Measurements from ENCODE around the gene RELN.

DNA sequence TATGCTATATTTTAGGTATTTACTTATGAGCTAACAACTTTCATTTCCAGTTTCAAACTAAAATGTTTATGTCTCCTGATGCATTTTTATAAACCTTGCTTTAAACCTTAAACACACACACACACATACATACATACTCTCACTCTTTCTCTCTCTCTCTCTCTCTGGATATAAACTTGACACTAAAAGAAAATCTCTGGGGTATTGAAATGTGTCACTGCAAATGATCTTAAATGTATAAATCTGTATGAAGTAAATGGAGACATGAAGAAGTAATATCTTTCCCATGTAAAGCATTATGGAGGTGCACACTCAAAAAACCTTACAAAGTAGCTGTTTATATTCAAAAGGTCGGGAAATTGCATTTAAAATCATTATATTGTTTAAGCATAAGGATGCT is 37.0 kb downstream of the RELN start:
- TF ChIP-seq YY1 (IDR thresholded peaks at IDR 0.05; ENCODE audit: low read depth, low read length) (no peak), SMC3 (IDR thresholded peaks at IDR 0.05; ENCODE audit: borderline replicate concordance, low read length) (no peak), TAF1 (IDR thresholded peaks at IDR 0.05; ENCODE audit: borderline replicate concordance, low read depth, low read length) (no peak), TCF12 (IDR thresholded peaks at IDR 0.05; ENCODE audit: low read depth, low read length) (no peak)
- TF ChIP-seq, protein P1, sequence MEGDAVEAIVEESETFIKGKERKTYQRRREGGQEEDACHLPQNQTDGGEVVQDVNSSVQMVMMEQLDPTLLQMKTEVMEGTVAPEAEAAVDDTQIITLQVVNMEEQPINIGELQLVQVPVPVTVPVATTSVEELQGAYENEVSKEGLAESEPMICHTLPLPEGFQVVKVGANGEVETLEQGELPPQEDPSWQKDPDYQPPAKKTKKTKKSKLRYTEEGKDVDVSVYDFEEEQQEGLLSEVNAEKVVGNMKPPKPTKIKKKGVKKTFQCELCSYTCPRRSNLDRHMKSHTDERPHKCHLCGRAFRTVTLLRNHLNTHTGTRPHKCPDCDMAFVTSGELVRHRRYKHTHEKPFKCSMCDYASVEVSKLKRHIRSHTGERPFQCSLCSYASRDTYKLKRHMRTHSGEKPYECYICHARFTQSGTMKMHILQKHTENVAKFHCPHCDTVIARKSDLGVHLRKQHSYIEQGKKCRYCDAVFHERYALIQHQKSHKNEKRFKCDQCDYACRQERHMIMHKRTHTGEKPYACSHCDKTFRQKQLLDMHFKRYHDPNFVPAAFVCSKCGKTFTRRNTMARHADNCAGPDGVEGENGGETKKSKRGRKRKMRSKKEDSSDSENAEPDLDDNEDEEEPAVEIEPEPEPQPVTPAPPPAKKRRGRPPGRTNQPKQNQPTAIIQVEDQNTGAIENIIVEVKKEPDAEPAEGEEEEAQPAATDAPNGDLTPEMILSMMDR (IDR thresholded peaks at IDR 0.05 in 2 of 3, conservative IDR thresholded peaks at IDR 0.05 in 1 of 3; ENCODE audit: control insufficient read depth in 2 of 3, extremely low read depth in 1 of 3, insufficient read depth in 1 of 3, low read depth in 3 of 3, low read length in 3 of 3), result no peak
- TF ChIP-seq, protein P2, sequence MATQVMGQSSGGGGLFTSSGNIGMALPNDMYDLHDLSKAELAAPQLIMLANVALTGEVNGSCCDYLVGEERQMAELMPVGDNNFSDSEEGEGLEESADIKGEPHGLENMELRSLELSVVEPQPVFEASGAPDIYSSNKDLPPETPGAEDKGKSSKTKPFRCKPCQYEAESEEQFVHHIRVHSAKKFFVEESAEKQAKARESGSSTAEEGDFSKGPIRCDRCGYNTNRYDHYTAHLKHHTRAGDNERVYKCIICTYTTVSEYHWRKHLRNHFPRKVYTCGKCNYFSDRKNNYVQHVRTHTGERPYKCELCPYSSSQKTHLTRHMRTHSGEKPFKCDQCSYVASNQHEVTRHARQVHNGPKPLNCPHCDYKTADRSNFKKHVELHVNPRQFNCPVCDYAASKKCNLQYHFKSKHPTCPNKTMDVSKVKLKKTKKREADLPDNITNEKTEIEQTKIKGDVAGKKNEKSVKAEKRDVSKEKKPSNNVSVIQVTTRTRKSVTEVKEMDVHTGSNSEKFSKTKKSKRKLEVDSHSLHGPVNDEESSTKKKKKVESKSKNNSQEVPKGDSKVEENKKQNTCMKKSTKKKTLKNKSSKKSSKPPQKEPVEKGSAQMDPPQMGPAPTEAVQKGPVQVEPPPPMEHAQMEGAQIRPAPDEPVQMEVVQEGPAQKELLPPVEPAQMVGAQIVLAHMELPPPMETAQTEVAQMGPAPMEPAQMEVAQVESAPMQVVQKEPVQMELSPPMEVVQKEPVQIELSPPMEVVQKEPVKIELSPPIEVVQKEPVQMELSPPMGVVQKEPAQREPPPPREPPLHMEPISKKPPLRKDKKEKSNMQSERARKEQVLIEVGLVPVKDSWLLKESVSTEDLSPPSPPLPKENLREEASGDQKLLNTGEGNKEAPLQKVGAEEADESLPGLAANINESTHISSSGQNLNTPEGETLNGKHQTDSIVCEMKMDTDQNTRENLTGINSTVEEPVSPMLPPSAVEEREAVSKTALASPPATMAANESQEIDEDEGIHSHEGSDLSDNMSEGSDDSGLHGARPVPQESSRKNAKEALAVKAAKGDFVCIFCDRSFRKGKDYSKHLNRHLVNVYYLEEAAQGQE (IDR thresholded peaks at IDR 0.05; ENCODE audit: low read depth, low read length), result no peak
- TF ChIP-seq, protein P3, sequence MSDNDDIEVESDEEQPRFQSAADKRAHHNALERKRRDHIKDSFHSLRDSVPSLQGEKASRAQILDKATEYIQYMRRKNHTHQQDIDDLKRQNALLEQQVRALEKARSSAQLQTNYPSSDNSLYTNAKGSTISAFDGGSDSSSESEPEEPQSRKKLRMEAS (IDR thresholded peaks at IDR 0.05; ENCODE audit: low read depth, low read length), result no peak

All from GM12878 (cell line).